ENCODE data around the gene STN1.

STN1 gene

GRCh38 chr10:103840740-103841070, 77.3 kb downstream of the STN1 start:
- DNase-seq = no peak

- no peak for DNase-seq
These were observed 77.9 kb downstream of the STN1 start for GRCh38 chr10:103839872-103840739.

GRCh38 chr10:103839519-103839871, 78.5 kb downstream of the STN1 start:
- DNase-seq = no peak

GRCh38 chr10:103838862-103839518, 79.0 kb downstream of the STN1 start:
- DNase-seq = no peak

- DNase-seq = no peak
These were observed 80.0 kb downstream of the STN1 start for GRCh38 chr10:103838070-103838395.

GRCh38 chr10:103837370-103838069, 80.5 kb downstream of the STN1 start:
- no peak for DNase-seq

- no peak for DNase-seq
These were observed 81.1 kb downstream of the STN1 start for GRCh38 chr10:103836861-103837260.

- no peak for DNase-seq
These were observed 81.7 kb downstream of the STN1 start for GRCh38 chr10:103836273-103836672.

- no peak for DNase-seq
These were observed 82.6 kb downstream of the STN1 start for GRCh38 chr10:103835096-103836050.

GRCh38 chr10:103834436-103835095, 83.4 kb downstream of the STN1 start:
- no peak for DNase-seq

- no peak for DNase-seq
These were observed 84.1 kb downstream of the STN1 start for GRCh38 chr10:103833731-103834365.

- DNase-seq = no peak
These were observed 85.2 kb downstream of the STN1 start for GRCh38 chr10:103832806-103833205.
